GM23248 (cell line): ENCODE measurements around the gene CD274.

ENCODE experiments used
- EZH2 ChIP-seq: fragments of 200-600 bp; sonication (generic); IDR thresholded peaks from 2 replicates; pipeline ENCODE4 v1.6.1; 2018; ENCODE audit warnings: antibody characterized with exemption, mild to moderate bottlenecking; ENCODE audit not compliant: insufficient read depth, poor library complexity, severe bottlenecking
- EZH2phosphoT487 ChIP-seq: fragments of 200-600 bp; sonication (generic); IDR thresholded peaks from 2 replicates; pipeline ENCODE4 v1.6.1; 2018; ENCODE audit warnings: antibody characterized with exemption, moderate library complexity, mild to moderate bottlenecking, low read depth; ENCODE audit not compliant: insufficient read depth

- TF ChIP-seq EZH2 (no peak), EZH2phosphoT487 (no peak)
Measured at GRCh38 chr9:5481322-5482040, 31.1 kb downstream of the CD274 start.
